ENCODE results near the gene CYP4A11.
A peak's percentile ranks its signal among the peaks of the same experiment; 100 is the strongest.
"Not testable (repeated sequence)": the region's sequence is repeated elsewhere in the genome, so short reads cannot be mapped to it uniquely, and the experiment has no call there.

CYP4A11 gene

GRCh38 chr1:46948629-46949416 is 7.5 kb upstream of the CYP4A11 start:
- Histone ChIP-seq H3K4me3 (ENCODE audit: low read length) (no peak overlapping the region), H3K9ac (ENCODE audit: low read length) (peak overlapping the region; percentile 28), H3K4me1 (ENCODE audit: control insufficient read depth, insufficient read depth, low read length) (peaks cover 34% of the 10 kb centered on the region)

GRCh38 chr1:46947706-46948105 is 6.4 kb upstream of the CYP4A11 start:
- H3K36me3 ChIP-seq (ENCODE audit: control insufficient read depth, insufficient read depth, low read length); H3K9ac ChIP-seq (ENCODE audit: low read length); H3K27me3 ChIP-seq (ENCODE audit: control insufficient read depth, insufficient read depth, low read length); H3K9me3 ChIP-seq (ENCODE audit: control insufficient read depth, low read length); H3K4me3 ChIP-seq (ENCODE audit: low read length): not testable (repeated sequence)
- H3K4me1 ChIP-seq (ENCODE audit: control insufficient read depth, insufficient read depth, low read length), result peaks cover 35% of the 10 kb centered on the region

More at GRCh38 chr1:46948629-46949416, 7.5 kb upstream of the CYP4A11 start:
- H3K9me3 ChIP-seq (ENCODE audit: control insufficient read depth, low read length), result no peaks in the 10 kb centered on the region
- H3K36me3 ChIP-seq (ENCODE audit: control insufficient read depth, insufficient read depth, low read length), result no peaks in the 10 kb centered on the region
- no peaks in the 10 kb centered on the region for H3K27me3 ChIP-seq (ENCODE audit: control insufficient read depth, insufficient read depth, low read length)

GRCh38 chr1:46942086-46942485 is 810 bp upstream of the CYP4A11 start:
- H3K4me3 ChIP-seq (ENCODE audit: low read length), result no peak overlapping the region
- no peak overlapping the region for H3K9ac ChIP-seq (ENCODE audit: low read length)
- no peaks in the 10 kb centered on the region for H3K36me3 ChIP-seq (ENCODE audit: control insufficient read depth, insufficient read depth, low read length)

DNA sequence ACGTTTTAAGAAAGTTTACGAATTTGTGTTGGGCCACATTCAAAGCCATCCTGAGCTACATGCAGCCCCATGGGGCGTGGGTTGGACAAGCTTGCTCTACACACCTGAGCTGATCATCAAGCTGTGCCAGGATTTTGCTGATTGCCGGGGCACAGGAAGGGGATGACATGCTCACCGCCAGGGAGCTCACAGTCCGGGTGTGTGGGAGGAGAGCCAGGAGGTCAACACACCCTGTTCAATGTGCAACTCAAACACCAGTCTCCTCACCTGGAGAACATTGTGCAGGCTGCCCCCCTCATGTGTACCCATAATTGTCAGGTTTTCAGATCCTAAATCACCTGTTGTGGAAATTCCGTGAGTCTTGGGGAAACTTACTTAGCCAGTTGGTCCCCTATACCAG is 969 bp downstream of the CYP4A11 start:
- Histone ChIP-seq H3K4me1 (ENCODE audit: control insufficient read depth, insufficient read depth, low read length) (peaks cover 29% of the 10 kb centered on the region), H3K27me3 (ENCODE audit: control insufficient read depth, insufficient read depth, low read length) (no peaks in the 10 kb centered on the region), H3K36me3 (ENCODE audit: control insufficient read depth, insufficient read depth, low read length) (no peaks in the 10 kb centered on the region), H3K9ac (ENCODE audit: low read length) (no peak overlapping the region), H3K4me3 (ENCODE audit: low read length) (no peak overlapping the region), H3K9me3 (ENCODE audit: control insufficient read depth, low read length) (no peaks in the 10 kb centered on the region)

More at GRCh38 chr1:46942086-46942485, 810 bp upstream of the CYP4A11 start:
- peaks cover 36% of the 10 kb centered on the region for H3K4me1 ChIP-seq (ENCODE audit: control insufficient read depth, insufficient read depth, low read length)
- no peaks in the 10 kb centered on the region for H3K27me3 ChIP-seq (ENCODE audit: control insufficient read depth, insufficient read depth, low read length)
- H3K9me3 ChIP-seq (ENCODE audit: control insufficient read depth, low read length), result no peaks in the 10 kb centered on the region

DNA sequence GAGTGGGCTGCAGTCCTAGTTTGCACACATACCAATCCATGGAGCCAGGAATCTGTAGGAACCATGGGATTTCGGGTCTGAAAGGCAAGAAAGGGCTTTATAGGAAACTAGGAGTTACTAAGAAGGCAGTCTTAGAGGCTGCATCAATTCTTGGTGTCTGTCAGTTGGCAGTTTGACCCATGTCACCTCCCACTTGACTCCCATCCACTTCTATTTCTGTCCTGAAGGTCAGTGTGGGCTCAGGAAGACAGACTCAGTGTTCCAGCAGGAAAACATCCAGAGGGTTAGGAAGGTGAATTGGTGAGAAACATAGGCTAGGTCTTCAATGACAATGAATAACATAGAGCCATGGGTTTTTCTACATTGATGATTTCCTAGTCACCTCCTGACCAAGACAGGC is 4.0 kb downstream of the CYP4A11 start:
- H3K4me1 ChIP-seq (ENCODE audit: control insufficient read depth, insufficient read depth, low read length), result peaks cover 21% of the 10 kb centered on the region
- H3K9ac ChIP-seq (ENCODE audit: low read length), result no peak overlapping the region
- no peak overlapping the region for H3K4me3 ChIP-seq (ENCODE audit: low read length)
- H3K27me3 ChIP-seq (ENCODE audit: control insufficient read depth, insufficient read depth, low read length), result no peaks in the 10 kb centered on the region
- no peaks in the 10 kb centered on the region for H3K9me3 ChIP-seq (ENCODE audit: control insufficient read depth, low read length)
- no peaks in the 10 kb centered on the region for H3K36me3 ChIP-seq (ENCODE audit: control insufficient read depth, insufficient read depth, low read length)

- no peak overlapping the region for H3K9ac ChIP-seq (ENCODE audit: low read length)
- no peaks in the 10 kb centered on the region for H3K9me3 ChIP-seq (ENCODE audit: control insufficient read depth, low read length)
- H3K36me3 ChIP-seq (ENCODE audit: control insufficient read depth, insufficient read depth, low read length), result no peaks in the 10 kb centered on the region
- H3K4me1 ChIP-seq (ENCODE audit: control insufficient read depth, insufficient read depth, low read length), result peaks cover 16% of the 10 kb centered on the region
- H3K27me3 ChIP-seq (ENCODE audit: control insufficient read depth, insufficient read depth, low read length), result no peaks in the 10 kb centered on the region
- H3K4me3 ChIP-seq (ENCODE audit: low read length), result no peak overlapping the region
Measured at GRCh38 chr1:46936788-46937187, 4.5 kb downstream of the CYP4A11 start.

- H3K9me3 ChIP-seq (ENCODE audit: control insufficient read depth, low read length); H3K4me1 ChIP-seq (ENCODE audit: control insufficient read depth, insufficient read depth, low read length); H3K36me3 ChIP-seq (ENCODE audit: control insufficient read depth, insufficient read depth, low read length); H3K27me3 ChIP-seq (ENCODE audit: control insufficient read depth, insufficient read depth, low read length); H3K9ac ChIP-seq (ENCODE audit: low read length); H3K4me3 ChIP-seq (ENCODE audit: low read length): not testable (repeated sequence)
Measured at GRCh38 chr1:46934852-46935251, 6.4 kb downstream of the CYP4A11 start.

DNA sequence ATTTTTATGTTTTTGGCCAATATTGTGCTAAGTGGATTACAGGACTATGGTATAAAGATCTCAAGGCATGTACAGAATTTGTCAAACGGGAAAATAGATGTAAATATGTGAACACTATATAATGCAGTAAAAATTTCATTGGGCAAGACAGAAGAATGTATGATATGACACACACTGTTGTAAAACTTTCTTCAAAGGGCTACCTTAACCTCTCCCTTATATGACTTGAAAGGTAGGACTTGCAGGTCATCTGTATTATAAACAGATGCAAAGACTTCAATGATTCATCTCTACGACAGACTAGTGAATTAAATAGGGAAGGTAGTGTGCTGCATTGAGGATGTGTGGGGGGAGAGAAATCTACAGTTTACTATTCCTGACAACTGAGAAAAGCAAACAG is 9.3 kb downstream of the CYP4A11 start:
- H3K27me3 ChIP-seq (ENCODE audit: control insufficient read depth, insufficient read depth, low read length); H3K9ac ChIP-seq (ENCODE audit: low read length); H3K36me3 ChIP-seq (ENCODE audit: control insufficient read depth, insufficient read depth, low read length); H3K9me3 ChIP-seq (ENCODE audit: control insufficient read depth, low read length); H3K4me1 ChIP-seq (ENCODE audit: control insufficient read depth, insufficient read depth, low read length); H3K4me3 ChIP-seq (ENCODE audit: low read length): not testable (repeated sequence)

GRCh38 chr1:46931151-46931550 is 10.1 kb downstream of the CYP4A11 start:
- Histone ChIP-seq H3K9ac (ENCODE audit: low read length) (no peak overlapping the region), H3K4me3 (ENCODE audit: low read length) (no peak overlapping the region), H3K4me1 (ENCODE audit: control insufficient read depth, insufficient read depth, low read length) (no peaks in the 10 kb centered on the region), H3K27me3 (ENCODE audit: control insufficient read depth, insufficient read depth, low read length) (no peaks in the 10 kb centered on the region), H3K36me3 (ENCODE audit: control insufficient read depth, insufficient read depth, low read length) (no peaks in the 10 kb centered on the region), H3K9me3 (ENCODE audit: control insufficient read depth, low read length) (no peaks in the 10 kb centered on the region)

DNA sequence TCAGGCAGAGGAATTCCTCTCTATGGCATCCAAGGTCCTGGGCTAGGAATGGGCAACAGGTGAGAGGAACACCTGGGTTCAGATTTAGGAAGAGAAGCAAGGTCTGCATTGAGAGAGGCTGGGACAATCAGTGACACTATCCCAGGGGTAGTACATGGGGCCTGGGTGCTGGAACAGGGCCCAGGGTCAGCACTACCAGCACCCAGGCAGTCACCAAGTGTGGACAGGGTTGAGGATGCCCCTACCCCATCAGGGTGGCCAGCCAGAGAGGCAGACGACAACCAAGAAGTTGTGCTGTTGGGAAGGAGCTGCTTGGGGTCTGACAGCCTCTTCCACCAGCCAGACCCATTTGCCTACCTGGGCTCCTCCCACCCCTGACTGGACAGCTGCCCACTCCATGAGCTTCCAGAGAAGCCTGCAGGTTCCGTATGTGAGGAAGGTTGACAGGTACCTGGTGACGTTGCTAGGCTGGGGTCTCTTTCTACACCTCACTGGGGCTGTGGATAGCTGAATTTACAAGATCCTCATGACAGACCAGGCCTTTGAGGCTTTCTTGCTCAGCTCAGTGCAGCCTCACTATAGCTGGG is 13.9 kb downstream of the CYP4A11 start:
- Histone ChIP-seq H3K4me3 (ENCODE audit: low read length) (no peak overlapping the region), H3K9ac (ENCODE audit: low read length) (no peak overlapping the region), H3K9me3 (ENCODE audit: control insufficient read depth, low read length) (no peaks in the 10 kb centered on the region), H3K4me1 (ENCODE audit: control insufficient read depth, insufficient read depth, low read length) (no peaks in the 10 kb centered on the region), H3K27me3 (ENCODE audit: control insufficient read depth, insufficient read depth, low read length) (no peaks in the 10 kb centered on the region), H3K36me3 (ENCODE audit: control insufficient read depth, insufficient read depth, low read length) (no peaks in the 10 kb centered on the region)

- Histone ChIP-seq H3K27me3 (ENCODE audit: control insufficient read depth, insufficient read depth, low read length) (no peaks in the 10 kb centered on the region), H3K4me3 (ENCODE audit: low read length) (no peak overlapping the region), H3K9me3 (ENCODE audit: control insufficient read depth, low read length) (no peaks in the 10 kb centered on the region)
Measured at GRCh38 chr1:46910790-46911189, 30.5 kb downstream of the CYP4A11 start.

GRCh38 chr1:46903481-46903880 is 37.8 kb downstream of the CYP4A11 start:
- H3K27me3 ChIP-seq (ENCODE audit: control insufficient read depth, insufficient read depth, low read length), result no peaks in the 10 kb centered on the region

More at GRCh38 chr1:46910790-46911189, 30.5 kb downstream of the CYP4A11 start:
- H3K4me1 ChIP-seq (ENCODE audit: control insufficient read depth, insufficient read depth, low read length), result no peaks in the 10 kb centered on the region
- no peaks in the 10 kb centered on the region for H3K36me3 ChIP-seq (ENCODE audit: control insufficient read depth, insufficient read depth, low read length)
- H3K9ac ChIP-seq (ENCODE audit: low read length), result no peak overlapping the region

More at GRCh38 chr1:46903481-46903880, 37.8 kb downstream of the CYP4A11 start:
- Histone ChIP-seq H3K4me1 (ENCODE audit: control insufficient read depth, insufficient read depth, low read length) (peaks cover 12% of the 10 kb centered on the region), H3K9ac (ENCODE audit: low read length) (no peak overlapping the region), H3K36me3 (ENCODE audit: control insufficient read depth, insufficient read depth, low read length) (no peaks in the 10 kb centered on the region), H3K9me3 (ENCODE audit: control insufficient read depth, low read length) (no peaks in the 10 kb centered on the region), H3K4me3 (ENCODE audit: low read length) (no peak overlapping the region)
